DOHH2 (cell line): ENCODE measurements around the gene STT3B.

Source experiments
- H3F3A ChIP-seq: fragments of 200-600 bp; sonication (generic), shearing (Covaris generic); 2 replicates; pipeline ENCODE4 v1.6.0; 2016; ENCODE audit warnings: antibody characterized with exemption, mild to moderate bottlenecking; ENCODE audit not compliant: control insufficient read depth, insufficient read depth
- H3K27ac ChIP-seq: fragments of 200-600 bp; sonication (generic); 2 replicates; pipeline ENCODE4 v1.5.1; 2014; ENCODE audit warnings: low read depth, mild to moderate bottlenecking, low read length, moderate library complexity
- H3K27me3 ChIP-seq: fragments of 200-600 bp; sonication (generic); 2 replicates; pipeline ENCODE4 v1.6.1; 2014; ENCODE audit warnings: mild to moderate bottlenecking, low read length, mixed read lengths; ENCODE audit not compliant: control insufficient read depth
- H3K36me3 ChIP-seq: fragments of 200-600 bp; sonication (generic); 2 replicates; pipeline ENCODE4 v1.6.1; 2014; ENCODE audit warnings: mild to moderate bottlenecking, low read length, moderate library complexity, mixed read lengths; ENCODE audit not compliant: control insufficient read depth
- H3K4me1 ChIP-seq: fragments of 200-600 bp; sonication (generic); 2 replicates; pipeline ENCODE4 v1.6.1; 2014; ENCODE audit warnings: mild to moderate bottlenecking, low read length, mixed read lengths; ENCODE audit not compliant: control insufficient read depth
- H3K4me2 ChIP-seq: fragments of 200-600 bp; sonication (generic); 2 replicates; pipeline ENCODE4 v1.6.0; 2014; ENCODE audit warnings: mild to moderate bottlenecking, low read length, moderate library complexity
- H3K4me3 ChIP-seq: fragments of 200-600 bp; sonication (generic); 2 replicates; pipeline ENCODE4 v1.5.1; 2014; ENCODE audit warnings: mild to moderate bottlenecking, low read length, mixed read lengths
- H3K79me2 ChIP-seq: fragments of 200-600 bp; sonication (generic); 2 replicates; pipeline ENCODE4 v1.6.1; 2014; ENCODE audit warnings: mild to moderate bottlenecking, low read length, mixed read lengths; ENCODE audit not compliant: control insufficient read depth
- H3K9me2 ChIP-seq: fragments of 200-600 bp; sonication (generic); replicated peaks from 2 replicates; pipeline ENCODE4 v1.6.1; 2014; ENCODE audit warnings: mild to moderate bottlenecking, low read length, mixed read lengths; ENCODE audit not compliant: control insufficient read depth
- H3K9me3 ChIP-seq: fragments of 200-600 bp; sonication (generic); 2 replicates; pipeline ENCODE4 v1.6.1; 2014; ENCODE audit warnings: antibody characterized with exemption, low read length, mixed read lengths; ENCODE audit not compliant: control insufficient read depth, insufficient read depth
- H4K20me1 ChIP-seq: fragments of 200-600 bp; sonication (generic); 2 replicates; pipeline ENCODE4 v1.6.0; 2014; ENCODE audit warnings: low read depth, mild to moderate bottlenecking, antibody characterized with exemption, low read length, moderate library complexity; ENCODE audit not compliant: control insufficient read depth, insufficient read depth
- CTCF ChIP-seq: fragments of 200-600 bp; sonication (generic); IDR thresholded peaks from one replicate; pipeline ENCODE4 v1.5.1; 2014; ENCODE audit warnings: antibody characterized with exemption, mild to moderate bottlenecking, low read depth, low read length; ENCODE audit not compliant: poor library complexity, severe bottlenecking
- EZH2phosphoT487 ChIP-seq: fragments of 200-600 bp; sonication (generic); IDR thresholded peaks from 2 replicates; pipeline ENCODE4 v1.6.1; 2017; ENCODE audit warnings: borderline replicate concordance, mild to moderate bottlenecking, antibody characterized with exemption, low read length, moderate library complexity, mixed read lengths

STT3B gene

GRCh38 chr3:31676556-31676955, 143.8 kb downstream of the STT3B start:
- H4K20me1 ChIP-seq = 0 out of 2 replicates have a peak, but pooled peaks cover 4% of the 10 kb centered on the region
- H3K4me2 ChIP-seq = no peak overlapping the region
- no peak overlapping the region for H3K4me3 ChIP-seq
- H3K27me3 ChIP-seq = no peaks in the 10 kb centered on the region
- no peak overlapping the region for H3K27ac ChIP-seq
- no peaks in the 10 kb centered on the region for H3F3A ChIP-seq
- H3K36me3 ChIP-seq = peaks cover 42% of the 10 kb centered on the region
- H3K9me3 ChIP-seq = no peaks in the 10 kb centered on the region
- no peaks in the 10 kb centered on the region for H3K4me1 ChIP-seq
- no peaks in the 10 kb centered on the region for H3K9me2 ChIP-seq
- TF ChIP-seq EZH2phosphoT487 = no peak
- TF ChIP-seq CTCF = no peak
- no peaks in the 10 kb centered on the region for H3K79me2 ChIP-seq

GRCh38 chr3:31680072-31680870, 147.5 kb downstream of the STT3B start:
- Histone ChIP-seq H4K20me1 (0 out of 2 replicates have a peak, but pooled peaks cover 4% of the 10 kb centered on the region), H3K36me3 (peaks cover 53% of the 10 kb centered on the region), H3K79me2 (no peaks in the 10 kb centered on the region), H3K4me1 (no peaks in the 10 kb centered on the region), H3F3A (no peaks in the 10 kb centered on the region), H3K9me3 (no peaks in the 10 kb centered on the region), H3K4me3 (no peak overlapping the region), H3K9me2 (no peaks in the 10 kb centered on the region), H3K27ac (no peak overlapping the region), H3K27me3 (no peaks in the 10 kb centered on the region), H3K4me2 (no peak overlapping the region)
- TF ChIP-seq EZH2phosphoT487 (no peak), CTCF (no peak)
